Measurements from ENCODE around the gene GLT8D1.

GLT8D1 gene

GRCh38 chr3:52670621-52671521 lies 34.7 kb downstream of the GLT8D1 start:
- H3K36me3 ChIP-seq (ENCODE audit: control insufficient read depth, low read length) = peaks cover 69% of the 10 kb centered on the region
- no peak overlapping the region for H3K4me2 ChIP-seq (ENCODE audit: low read length)
- 0 out of 2 replicates have a peak, but pooled peaks cover 3% of the 10 kb centered on the region for H4K20me1 ChIP-seq (ENCODE audit: control insufficient read depth, insufficient read depth, low read depth, low read length)

GRCh38 chr3:52663098-52663497 lies 42.5 kb downstream of the GLT8D1 start:
- H3K4me2 ChIP-seq (ENCODE audit: low read length) = no peak overlapping the region
- peaks cover 72% of the 10 kb centered on the region for H3K36me3 ChIP-seq (ENCODE audit: control insufficient read depth, low read length)
- no peaks in the 10 kb centered on the region for H3F3A ChIP-seq (ENCODE audit: control insufficient read depth, insufficient read depth)

More at GRCh38 chr3:52670621-52671521, 34.7 kb downstream of the GLT8D1 start:
- Histone ChIP-seq H3K27me3 (ENCODE audit: control insufficient read depth, low read length) (no peaks in the 10 kb centered on the region), H3K9me2 (replicated peaks; ENCODE audit: control insufficient read depth, low read length) (no peaks in the 10 kb centered on the region), H3K4me1 (ENCODE audit: control insufficient read depth, low read length) (0 out of 2 replicates have a peak, but pooled peaks cover 3% of the 10 kb centered on the region), H3K79me2 (ENCODE audit: control insufficient read depth, low read length) (peaks cover 30% of the 10 kb centered on the region), H3F3A (ENCODE audit: control insufficient read depth, insufficient read depth) (peaks cover 2% of the 10 kb centered on the region; the same call in 1 of the 2 replicates), H3K9me3 (ENCODE audit: control insufficient read depth, insufficient read depth, low read length) (no peaks in the 10 kb centered on the region), H3K27ac (ENCODE audit: low read depth, low read length) (no peak overlapping the region), H3K4me3 (ENCODE audit: low read length) (no peak overlapping the region)
- TF ChIP-seq, protein P1, sequence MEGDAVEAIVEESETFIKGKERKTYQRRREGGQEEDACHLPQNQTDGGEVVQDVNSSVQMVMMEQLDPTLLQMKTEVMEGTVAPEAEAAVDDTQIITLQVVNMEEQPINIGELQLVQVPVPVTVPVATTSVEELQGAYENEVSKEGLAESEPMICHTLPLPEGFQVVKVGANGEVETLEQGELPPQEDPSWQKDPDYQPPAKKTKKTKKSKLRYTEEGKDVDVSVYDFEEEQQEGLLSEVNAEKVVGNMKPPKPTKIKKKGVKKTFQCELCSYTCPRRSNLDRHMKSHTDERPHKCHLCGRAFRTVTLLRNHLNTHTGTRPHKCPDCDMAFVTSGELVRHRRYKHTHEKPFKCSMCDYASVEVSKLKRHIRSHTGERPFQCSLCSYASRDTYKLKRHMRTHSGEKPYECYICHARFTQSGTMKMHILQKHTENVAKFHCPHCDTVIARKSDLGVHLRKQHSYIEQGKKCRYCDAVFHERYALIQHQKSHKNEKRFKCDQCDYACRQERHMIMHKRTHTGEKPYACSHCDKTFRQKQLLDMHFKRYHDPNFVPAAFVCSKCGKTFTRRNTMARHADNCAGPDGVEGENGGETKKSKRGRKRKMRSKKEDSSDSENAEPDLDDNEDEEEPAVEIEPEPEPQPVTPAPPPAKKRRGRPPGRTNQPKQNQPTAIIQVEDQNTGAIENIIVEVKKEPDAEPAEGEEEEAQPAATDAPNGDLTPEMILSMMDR (IDR thresholded peaks at IDR 0.05; ENCODE audit: low read depth, low read length, poor library complexity, severe bottlenecking) = no peak
- no peak for TF ChIP-seq EZH2phosphoT487 (IDR thresholded peaks at IDR 0.05; ENCODE audit: borderline replicate concordance, low read length)

DNA sequence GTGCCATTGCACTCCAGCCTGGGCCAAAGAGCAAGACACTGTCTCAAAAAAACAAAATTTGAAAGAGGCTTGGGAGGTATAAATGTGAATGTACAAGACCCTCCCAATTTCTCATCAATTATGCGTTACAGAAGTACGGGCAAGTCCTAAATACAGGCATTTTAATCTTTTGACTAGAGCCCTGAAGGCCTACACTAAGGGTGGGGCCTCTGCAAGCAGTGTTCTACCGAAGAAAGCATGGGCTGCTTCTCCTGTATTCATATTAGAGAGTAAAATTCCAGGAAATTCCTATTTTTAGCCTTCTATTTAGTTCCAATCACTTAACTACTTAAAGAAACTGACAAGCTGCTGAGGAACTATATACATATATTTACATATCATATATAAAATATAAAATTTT lies 45.5 kb downstream of the GLT8D1 start:
- Histone ChIP-seq H3K9me3 (ENCODE audit: control insufficient read depth, insufficient read depth, low read length) (no peaks in the 10 kb centered on the region), H3K27ac (ENCODE audit: low read depth, low read length) (no peak overlapping the region), H3K79me2 (ENCODE audit: control insufficient read depth, low read length) (peaks cover 5% of the 10 kb centered on the region; the same call in 1 of the 2 replicates), H4K20me1 (ENCODE audit: control insufficient read depth, insufficient read depth, low read depth, low read length) (no peaks in the 10 kb centered on the region), H3F3A (ENCODE audit: control insufficient read depth, insufficient read depth) (no peaks in the 10 kb centered on the region), H3K36me3 (ENCODE audit: control insufficient read depth, low read length) (peaks cover 74% of the 10 kb centered on the region), H3K4me3 (ENCODE audit: low read length) (no peak overlapping the region), H3K4me1 (ENCODE audit: control insufficient read depth, low read length) (no peaks in the 10 kb centered on the region), H3K4me2 (ENCODE audit: low read length) (no peak overlapping the region), H3K9me2 (replicated peaks; ENCODE audit: control insufficient read depth, low read length) (no peaks in the 10 kb centered on the region), H3K27me3 (ENCODE audit: control insufficient read depth, low read length) (no peaks in the 10 kb centered on the region)
- TF ChIP-seq, protein P1 (IDR thresholded peaks at IDR 0.05; ENCODE audit: low read depth, low read length, poor library complexity, severe bottlenecking) = no peak
- no peak for TF ChIP-seq EZH2phosphoT487 (IDR thresholded peaks at IDR 0.05; ENCODE audit: borderline replicate concordance, low read length)

More at GRCh38 chr3:52663098-52663497, 42.5 kb downstream of the GLT8D1 start:
- Histone ChIP-seq H3K27me3 (ENCODE audit: control insufficient read depth, low read length) (no peaks in the 10 kb centered on the region), H3K4me3 (ENCODE audit: low read length) (no peak overlapping the region), H3K9me3 (ENCODE audit: control insufficient read depth, insufficient read depth, low read length) (no peaks in the 10 kb centered on the region), H3K9me2 (replicated peaks; ENCODE audit: control insufficient read depth, low read length) (no peaks in the 10 kb centered on the region), H4K20me1 (ENCODE audit: control insufficient read depth, insufficient read depth, low read depth, low read length) (no peaks in the 10 kb centered on the region), H3K4me1 (ENCODE audit: control insufficient read depth, low read length) (no peaks in the 10 kb centered on the region), H3K79me2 (ENCODE audit: control insufficient read depth, low read length) (peaks cover 5% of the 10 kb centered on the region; the same call in 1 of the 2 replicates), H3K27ac (ENCODE audit: low read depth, low read length) (no peak overlapping the region)
- TF ChIP-seq, protein P1 (IDR thresholded peaks at IDR 0.05; ENCODE audit: low read depth, low read length, poor library complexity, severe bottlenecking) = no peak
- TF ChIP-seq EZH2phosphoT487 (IDR thresholded peaks at IDR 0.05; ENCODE audit: borderline replicate concordance, low read length) = no peak
